Thoracic aorta (tissue), 2 donors: ENCODE results near the gene UBE2Q1. TPM values are rescaled to one million over a fixed set of nuclear protein-coding genes. Genes with fewer than 3 reads are reported as not detected.

Source experiments
- ATAC-seq: fragments of 150-250 bp; one replicate; pipeline ENCODE4 v1.8.0; 2017; ENCODE audit warnings: low read depth; ENCODE audit not compliant: insufficient number of reproducible peaks, low FRiP score
- DNase-seq: peaks from one replicate; pipeline ENCODE4 v3.0.0-alpha.2; 2020; ENCODE audit warnings: low spot score
- H3K27ac ChIP-seq, 2 donors: fragments of 200-600 bp; sonication (generic); 1 replicate in 1 of 2; 2 replicates in 1 of 2; pipeline ENCODE4 v1.5.1; 2016; ENCODE audit warnings: mild to moderate bottlenecking in 2 of 2, moderate library complexity in 2 of 2
- H3K27me3 ChIP-seq: fragments of 200-600 bp; sonication (generic); replicated peaks from 2 replicates; pipeline ENCODE4 v1.6.0; 2016; ENCODE audit warnings: mild to moderate bottlenecking; ENCODE audit not compliant: insufficient read depth
- H3K36me3 ChIP-seq: fragments of 200-600 bp; sonication (generic); one replicate; pipeline ENCODE4 v1.5.1; 2016
- H3K4me1 ChIP-seq, 2 donors: fragments of 200-600 bp; sonication (generic); 1 replicate in 1 of 2; 2 replicates in 1 of 2; pipeline versions ENCODE4 v1.5.1 to v1.6.0; 2016; ENCODE audit warnings: low read depth in 2 of 2, mild to moderate bottlenecking in 1 of 2; ENCODE audit not compliant: control insufficient read depth in 1 of 2
- H3K4me3 ChIP-seq: fragments of 200-600 bp; sonication (generic); 2 replicates; pipeline ENCODE4 v1.5.1; 2016; ENCODE audit warnings: mild to moderate bottlenecking
- H3K9me3 ChIP-seq: fragments of 200-600 bp; sonication (generic); 2 replicates; pipeline ENCODE4 v1.5.1; 2016
- total RNA-seq, 2 donors: library from RNA; depleted of rRNA; stranded (reverse); fragments of >200 nt; gene quantifications; one replicate each; pipeline versions ENCODE4 v1.1.0 to v1.2.3, GENCODE V29; 2016
- TF ChIP-seq, protein P1 (sequence below): fragments of 200-600 bp; sonication (generic); IDR thresholded peaks from one replicate; pipeline ENCODE4 v1.5.1; 2019; ENCODE audit warnings: antibody characterized with exemption

UBE2Q1 gene
- total RNA-seq, 2 donors from 2014 or later: 28.4 to 49.5 TPM

DNA sequence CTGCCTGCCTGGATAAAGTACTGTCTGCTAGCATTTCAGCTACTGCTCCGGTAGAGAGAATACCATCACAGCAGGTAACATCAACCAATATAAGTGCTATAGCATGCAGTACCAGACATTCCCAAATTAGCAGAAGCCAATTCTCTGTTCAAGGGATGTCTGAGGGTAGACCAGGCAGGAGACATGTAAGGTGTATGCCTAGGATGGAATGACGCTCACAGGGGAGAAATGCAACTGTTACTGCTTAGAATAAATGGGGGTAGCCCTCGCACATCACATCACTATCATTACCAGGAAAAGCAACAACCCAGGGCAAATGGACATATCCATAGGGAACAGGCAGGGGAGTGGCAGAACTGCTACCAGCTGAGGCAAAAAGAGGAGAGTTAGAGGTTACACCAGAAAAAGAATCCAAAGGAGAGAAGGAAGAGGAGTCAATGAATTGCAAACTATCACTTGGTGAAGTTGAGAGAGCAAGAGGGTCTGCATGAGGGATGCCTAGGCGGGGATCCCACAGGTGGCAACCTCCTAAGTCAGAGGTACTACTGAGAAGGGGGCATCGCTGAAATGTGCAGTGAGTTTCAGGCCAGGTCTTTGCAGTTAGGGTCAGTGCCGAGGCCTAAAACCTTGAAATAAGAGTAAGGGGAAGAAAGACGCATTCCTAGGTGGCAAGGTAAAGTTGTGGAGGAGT lies 1.1 kb downstream of the UBE2Q1 start:
- peak overlapping the region in 1 of 2 donors; percentile 72 for H3K27ac ChIP-seq
- H3K27me3 ChIP-seq: no peaks in the 10 kb centered on the region
- TF ChIP-seq, protein P1, sequence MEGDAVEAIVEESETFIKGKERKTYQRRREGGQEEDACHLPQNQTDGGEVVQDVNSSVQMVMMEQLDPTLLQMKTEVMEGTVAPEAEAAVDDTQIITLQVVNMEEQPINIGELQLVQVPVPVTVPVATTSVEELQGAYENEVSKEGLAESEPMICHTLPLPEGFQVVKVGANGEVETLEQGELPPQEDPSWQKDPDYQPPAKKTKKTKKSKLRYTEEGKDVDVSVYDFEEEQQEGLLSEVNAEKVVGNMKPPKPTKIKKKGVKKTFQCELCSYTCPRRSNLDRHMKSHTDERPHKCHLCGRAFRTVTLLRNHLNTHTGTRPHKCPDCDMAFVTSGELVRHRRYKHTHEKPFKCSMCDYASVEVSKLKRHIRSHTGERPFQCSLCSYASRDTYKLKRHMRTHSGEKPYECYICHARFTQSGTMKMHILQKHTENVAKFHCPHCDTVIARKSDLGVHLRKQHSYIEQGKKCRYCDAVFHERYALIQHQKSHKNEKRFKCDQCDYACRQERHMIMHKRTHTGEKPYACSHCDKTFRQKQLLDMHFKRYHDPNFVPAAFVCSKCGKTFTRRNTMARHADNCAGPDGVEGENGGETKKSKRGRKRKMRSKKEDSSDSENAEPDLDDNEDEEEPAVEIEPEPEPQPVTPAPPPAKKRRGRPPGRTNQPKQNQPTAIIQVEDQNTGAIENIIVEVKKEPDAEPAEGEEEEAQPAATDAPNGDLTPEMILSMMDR: no peak
- peak overlapping the region; percentile 92 for H3K4me3 ChIP-seq
- peaks cover 33% of the 10 kb centered on the region for H3K36me3 ChIP-seq
- no peaks in the 10 kb centered on the region for H3K9me3 ChIP-seq
- no peak for ATAC-seq
- no peak for DNase-seq
- peaks cover 12 to 25% of the 10 kb centered on the region in 2 donors for H3K4me1 ChIP-seq

DNA sequence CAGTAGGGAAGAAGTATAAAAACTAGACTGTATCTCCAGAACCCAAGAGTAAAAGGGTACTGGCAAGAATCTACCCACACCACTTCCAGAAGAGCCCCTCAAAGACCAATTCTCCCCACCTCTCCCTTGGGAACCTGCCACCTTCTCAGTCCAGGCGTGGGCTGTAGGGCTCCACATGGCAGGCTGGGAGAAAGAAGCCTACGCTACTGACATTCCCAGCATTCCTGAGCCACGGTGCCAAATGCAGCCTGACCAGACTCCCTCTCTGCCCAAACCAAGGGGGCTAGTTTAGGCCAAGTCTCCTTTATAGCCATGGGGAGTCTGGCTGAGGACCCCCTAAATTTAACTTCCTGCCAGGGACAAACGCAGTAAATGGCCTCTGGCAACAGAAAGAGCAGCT lies 2.0 kb downstream of the UBE2Q1 start:
- TF ChIP-seq, protein P1: no peak
- ATAC-seq (no peak), DNase-seq (no peak)
- H3K4me1 ChIP-seq: peaks cover 12 to 25% of the 10 kb centered on the region in 2 donors
- peaks cover 43% of the 10 kb centered on the region for H3K36me3 ChIP-seq
- H3K4me3 ChIP-seq: peak overlapping the region; percentile 92
- H3K9me3 ChIP-seq: no peaks in the 10 kb centered on the region
- no peaks in the 10 kb centered on the region for H3K27me3 ChIP-seq
- H3K27ac ChIP-seq: peak overlapping the region in 1 of 2 donors; percentile 34

DNA sequence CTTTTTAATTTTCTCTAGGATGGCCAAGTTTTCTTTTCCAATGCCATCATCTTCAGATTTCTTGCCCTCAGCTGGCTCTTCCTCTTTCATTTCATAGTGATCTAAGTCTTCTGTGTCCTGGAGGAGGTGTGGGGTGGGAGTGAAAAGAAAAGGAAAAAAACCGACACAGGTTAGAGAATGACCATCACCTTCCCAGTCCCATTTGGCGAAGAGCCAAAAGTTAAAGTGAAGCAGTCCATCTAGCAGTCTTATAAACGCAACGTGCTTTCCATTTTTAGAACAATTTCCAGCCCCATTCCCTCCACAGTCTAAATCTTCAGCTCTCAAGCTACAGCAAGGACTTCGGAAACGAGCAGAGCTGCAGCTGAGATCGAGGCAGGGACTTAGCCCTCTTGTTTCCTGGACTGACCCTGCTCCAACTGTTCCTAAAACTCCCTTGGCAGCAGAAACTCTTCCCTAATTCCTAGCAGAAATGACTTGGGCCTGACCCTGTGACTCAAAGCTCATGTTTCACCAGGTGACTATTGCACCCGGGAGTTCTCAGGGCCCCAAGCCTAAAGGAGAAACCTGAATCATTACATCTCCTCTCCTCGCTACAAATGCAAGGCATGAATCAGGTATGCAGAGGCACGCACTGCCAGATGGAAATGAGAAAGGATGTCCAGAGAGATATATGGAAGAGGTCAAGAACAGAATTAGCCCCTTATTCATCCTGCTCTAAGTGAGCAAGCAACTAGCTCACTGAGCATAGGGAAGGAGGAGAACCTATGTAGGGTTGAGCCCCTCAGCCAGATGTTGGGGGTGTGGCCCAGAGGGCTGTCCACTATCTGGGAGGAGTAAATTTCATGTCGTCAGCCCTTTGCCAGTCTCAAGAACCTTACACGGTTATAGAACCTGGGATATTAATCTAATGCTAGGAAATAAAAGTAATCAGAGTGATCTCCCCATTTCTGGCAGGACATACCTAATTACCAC lies 5.1 kb downstream of the UBE2Q1 start:
- H3K27ac ChIP-seq: no peak overlapping the region

DNA sequence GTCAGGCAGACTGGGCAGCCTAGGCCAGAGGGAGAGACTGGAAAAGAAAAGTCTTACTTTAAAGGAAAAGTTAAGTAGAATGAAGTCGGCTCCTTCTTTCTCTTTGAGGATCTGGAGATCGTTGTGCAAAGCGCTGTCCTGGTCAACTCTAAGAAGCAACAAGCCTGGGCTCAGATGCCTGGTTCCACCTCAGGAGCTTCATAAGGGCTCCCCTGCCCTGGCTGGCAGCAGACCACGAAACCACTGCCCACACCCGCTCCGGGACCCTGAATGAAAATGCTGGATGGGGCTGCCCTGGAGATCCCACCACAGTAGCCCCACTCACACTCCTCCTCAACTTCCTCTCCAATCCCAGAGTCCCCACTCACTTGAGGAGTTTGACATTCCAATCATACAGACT lies 6.4 kb downstream of the UBE2Q1 start:
- Histone ChIP-seq H3K27me3 (no peaks in the 10 kb centered on the region), H3K4me3 (no peak overlapping the region), H3K27ac (no peak overlapping the region), H3K4me1 (peaks cover 10 to 26% of the 10 kb centered on the region in 2 donors), H3K36me3 (peaks cover 69% of the 10 kb centered on the region), H3K9me3 (no peaks in the 10 kb centered on the region)
- TF ChIP-seq, protein P1: no peak
- no peak for DNase-seq
- no peak for ATAC-seq

More for the DNA sequence above, 5.1 kb downstream of the UBE2Q1 start:
- H3K4me1 ChIP-seq: peaks cover 12 to 34% of the 10 kb centered on the region in 2 donors
- peaks cover 69% of the 10 kb centered on the region for H3K36me3 ChIP-seq
- H3K4me3 ChIP-seq: no peak overlapping the region
- DNase-seq (no peak), ATAC-seq (no peak)
- TF ChIP-seq, protein P1: no peak
- no peaks in the 10 kb centered on the region for H3K27me3 ChIP-seq
- H3K9me3 ChIP-seq: no peaks in the 10 kb centered on the region

DNA sequence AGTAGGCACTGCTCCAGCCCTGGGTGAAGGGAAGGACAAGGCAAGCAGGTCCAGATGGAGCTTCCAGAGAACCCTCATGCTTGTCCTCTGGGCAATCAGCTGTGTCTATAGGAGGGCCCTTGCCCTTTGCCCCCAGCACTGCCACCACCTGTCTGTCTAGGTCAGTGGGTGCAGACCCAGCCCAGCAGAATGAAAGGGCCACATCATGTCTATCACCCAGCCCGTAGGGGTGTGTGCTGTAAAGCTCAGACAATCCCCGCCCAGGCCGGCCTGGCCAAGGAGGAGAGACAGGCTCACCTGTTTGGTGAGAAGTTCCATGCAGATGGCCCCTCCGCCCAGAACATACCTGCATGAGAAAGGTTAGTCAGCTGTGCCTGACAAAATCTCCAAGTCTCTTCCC lies 7.0 kb downstream of the UBE2Q1 start:
- TF ChIP-seq, protein P1: no peak
- H3K4me3 ChIP-seq: no peak overlapping the region
- H3K27me3 ChIP-seq: no peaks in the 10 kb centered on the region
- H3K9me3 ChIP-seq: no peaks in the 10 kb centered on the region
- ATAC-seq (no peak), DNase-seq (no peak)
- H3K4me1 ChIP-seq: peaks cover 5 to 20% of the 10 kb centered on the region in 2 donors
- H3K36me3 ChIP-seq: peaks cover 69% of the 10 kb centered on the region
- no peak overlapping the region for H3K27ac ChIP-seq
